Activated CD4-positive, alpha-beta T cell treated with anti-CD3 and anti-CD28 coated beads for 4 hours (primary cell): ENCODE results near the gene KIF26A.

Experiments
- DNase-seq, 2 donors: peaks; one replicate each; pipeline ENCODE4 v3.0.0-alpha.2; 2020

Gene KIF26A

GRCh38 chr14:104179564-104180129, 41.3 kb downstream of the KIF26A start:
- no peak for DNase-seq

GRCh38 chr14:104180561-104181165, 42.3 kb downstream of the KIF26A start:
- no peak for DNase-seq

- no peak for DNase-seq
Measured at GRCh38 chr14:104181761-104182530, 43.6 kb downstream of the KIF26A start.

GRCh38 chr14:104182857-104183425, 44.6 kb downstream of the KIF26A start:
- no peak for DNase-seq

- no peak for DNase-seq
Measured at GRCh38 chr14:104183796-104184195, 45.4 kb downstream of the KIF26A start.

- no peak for DNase-seq
Measured at GRCh38 chr14:104184506-104184905, 46.1 kb downstream of the KIF26A start.

- DNase-seq = no peak
Measured at GRCh38 chr14:104184911-104185499, 46.6 kb downstream of the KIF26A start.

- no peak for DNase-seq
Measured at GRCh38 chr14:104185916-104186495, 47.6 kb downstream of the KIF26A start.

GRCh38 chr14:104186575-104186974, 48.2 kb downstream of the KIF26A start:
- DNase-seq = no peak

GRCh38 chr14:104187121-104187889, 48.9 kb downstream of the KIF26A start:
- no peak for DNase-seq

GRCh38 chr14:104187931-104188726, 49.7 kb downstream of the KIF26A start:
- DNase-seq = no peak

GRCh38 chr14:104188727-104189400, 50.5 kb downstream of the KIF26A start:
- no peak for DNase-seq

- DNase-seq = no peak
Measured at GRCh38 chr14:104189629-104190335, 51.4 kb downstream of the KIF26A start.

- no peak for DNase-seq
Measured at GRCh38 chr14:104190396-104191000, 52.1 kb downstream of the KIF26A start.

GRCh38 chr14:104191409-104191997, 53.1 kb downstream of the KIF26A start:
- no peak for DNase-seq

GRCh38 chr14:104192146-104192882, 53.9 kb downstream of the KIF26A start:
- no peak for DNase-seq

- no peak for DNase-seq
Measured at GRCh38 chr14:104192883-104193245, 54.5 kb downstream of the KIF26A start.

GRCh38 chr14:104194016-104194415, 55.6 kb downstream of the KIF26A start:
- no peak for DNase-seq

GRCh38 chr14:104194716-104195115, 56.3 kb downstream of the KIF26A start:
- DNase-seq = no peak
